ENCODE results near the gene MTCL3.

Gene MTCL3

GRCh38 chr6:127516662-127517273, 2.4 kb downstream of the MTCL3 start:
- H3K27ac Mint-ChIP-seq: peak overlapping the region; percentile 1
- H3K36me3 Mint-ChIP-seq (ENCODE audit: low read depth): peaks cover 2% of the 10 kb centered on the region
- ChIA-PET CTCF (interaction anchor here (0.6 to 7.9 kb wide), 54 partner anchors 10 to 339 kb away, joined by 3 to 86 read pairs (median 5); partner anchors contain the start of genes ECHDC1, KIAA0408 and RNF146), POLR2A (interaction anchor here (0.6 to 3.9 kb wide), 5 partner anchors 22 to 184 kb away, joined by 3 to 24 read pairs (median 3); no protein-coding TSS in a partner anchor)
- H3K27me3 Mint-ChIP-seq: peaks cover 36% of the 10 kb centered on the region
- no peaks in the 10 kb centered on the region for H3K9me3 Mint-ChIP-seq
- H3K4me3 Mint-ChIP-seq: peak overlapping the region; percentile 86
- TF ChIP-seq, protein P1, sequence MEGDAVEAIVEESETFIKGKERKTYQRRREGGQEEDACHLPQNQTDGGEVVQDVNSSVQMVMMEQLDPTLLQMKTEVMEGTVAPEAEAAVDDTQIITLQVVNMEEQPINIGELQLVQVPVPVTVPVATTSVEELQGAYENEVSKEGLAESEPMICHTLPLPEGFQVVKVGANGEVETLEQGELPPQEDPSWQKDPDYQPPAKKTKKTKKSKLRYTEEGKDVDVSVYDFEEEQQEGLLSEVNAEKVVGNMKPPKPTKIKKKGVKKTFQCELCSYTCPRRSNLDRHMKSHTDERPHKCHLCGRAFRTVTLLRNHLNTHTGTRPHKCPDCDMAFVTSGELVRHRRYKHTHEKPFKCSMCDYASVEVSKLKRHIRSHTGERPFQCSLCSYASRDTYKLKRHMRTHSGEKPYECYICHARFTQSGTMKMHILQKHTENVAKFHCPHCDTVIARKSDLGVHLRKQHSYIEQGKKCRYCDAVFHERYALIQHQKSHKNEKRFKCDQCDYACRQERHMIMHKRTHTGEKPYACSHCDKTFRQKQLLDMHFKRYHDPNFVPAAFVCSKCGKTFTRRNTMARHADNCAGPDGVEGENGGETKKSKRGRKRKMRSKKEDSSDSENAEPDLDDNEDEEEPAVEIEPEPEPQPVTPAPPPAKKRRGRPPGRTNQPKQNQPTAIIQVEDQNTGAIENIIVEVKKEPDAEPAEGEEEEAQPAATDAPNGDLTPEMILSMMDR (IDR thresholded peaks at IDR 0.05): peak; percentile 85
- intact Hi-C loops (cut with micrococcal nuclease): loop anchor here (10.0 kb wide), 1 partner anchor 172 kb away; the partner anchor contains the start of gene ECHDC1
- peak; percentile 74 for DNase-seq
- peaks cover 26% of the 10 kb centered on the region for H3K4me1 Mint-ChIP-seq (ENCODE audit: low read depth)
- peak; percentile 45 for ATAC-seq

DNA sequence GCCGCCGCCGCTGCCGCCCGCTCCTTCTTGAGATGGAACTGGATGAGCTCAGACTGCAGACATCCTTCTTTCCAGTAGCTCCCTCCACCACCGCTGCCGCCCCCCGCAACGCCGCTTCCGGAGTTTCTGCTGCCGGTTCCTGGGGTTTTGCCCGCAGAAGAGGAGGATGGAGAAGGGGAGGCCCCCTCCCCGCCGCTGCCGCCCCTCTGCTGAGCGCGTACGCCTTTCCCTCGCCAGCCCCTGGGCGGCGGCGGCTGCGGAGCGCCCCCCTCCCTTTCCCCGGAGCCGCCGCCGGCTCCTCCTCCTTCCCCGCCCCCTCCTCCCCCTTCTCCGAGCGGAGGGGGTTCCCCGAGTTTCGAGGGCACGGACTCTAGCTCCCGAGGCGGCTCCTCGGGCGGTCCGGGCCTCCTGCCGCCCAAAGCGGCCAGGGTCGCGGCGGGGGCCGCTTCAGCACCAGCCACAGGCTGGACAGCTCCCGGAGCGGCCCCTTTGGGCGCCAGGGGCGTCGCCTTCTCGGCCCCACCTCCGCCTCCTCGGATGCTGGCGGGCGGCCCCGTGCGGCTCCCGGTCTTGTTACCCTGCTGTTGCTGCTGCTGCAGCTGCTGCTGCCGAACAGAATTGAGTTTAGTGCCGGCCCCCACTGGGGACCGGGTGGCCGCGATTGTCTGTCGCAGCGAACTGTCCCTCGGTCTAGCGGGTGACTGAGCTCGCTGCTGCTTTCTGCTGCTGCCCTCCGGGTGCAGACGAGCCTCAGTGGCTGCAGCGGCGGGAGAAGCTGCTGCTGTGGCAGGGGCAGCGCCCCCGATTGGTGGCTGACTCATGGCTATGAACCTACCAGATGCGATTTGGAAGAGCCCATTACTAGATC, 3.1 kb downstream of the MTCL3 start:
- Mint-ChIP-seq H3K4me1 (ENCODE audit: low read depth) (peaks cover 26% of the 10 kb centered on the region), H3K36me3 (ENCODE audit: low read depth) (peaks cover 2% of the 10 kb centered on the region), H3K4me3 (peak overlapping the region; percentile 86), H3K9me3 (no peaks in the 10 kb centered on the region), H3K27ac (peak overlapping the region; percentile 1), H3K27me3 (peaks cover 30% of the 10 kb centered on the region)
- ChIA-PET CTCF (interaction anchor here (0.9 to 7.9 kb wide), 48 partner anchors 9 to 340 kb away, joined by 3 to 86 read pairs (median 5); partner anchors contain the start of genes KIAA0408 and RNF146), POLR2A (interaction anchor here (0.8 to 3.9 kb wide), 6 partner anchors 14 to 249 kb away, joined by 3 to 24 read pairs (median 3); partner anchors contain the start of gene RNF146)
- ATAC-seq (peak; percentile 73), DNase-seq (peak; percentile 77)
- intact Hi-C loops (cut with micrococcal nuclease): loop anchor here (2.0 to 10.0 kb wide), 2 partner anchors 31 to 171 kb away; partner anchors contain the start of gene ECHDC1
- TF ChIP-seq, protein P1 (IDR thresholded peaks at IDR 0.05): no peak

- Mint-ChIP-seq H3K27me3 (peaks cover 31% of the 10 kb centered on the region), H3K27ac (peak overlapping the region; percentile 65), H3K36me3 (ENCODE audit: low read depth) (peaks cover 4% of the 10 kb centered on the region), H3K9me3 (no peaks in the 10 kb centered on the region), H3K4me3 (peak overlapping the region; percentile 86), H3K4me1 (ENCODE audit: low read depth) (peaks cover 26% of the 10 kb centered on the region)
- ChIA-PET POLR2A (interaction anchor here (0.8 to 3.9 kb wide), 5 partner anchors 14 to 248 kb away, joined by 3 to 24 read pairs (median 3); partner anchors contain the start of gene RNF146), CTCF (interaction anchor here (0.9 to 7.9 kb wide), 31 partner anchors 9 to 340 kb away, joined by 3 to 86 read pairs (median 9); partner anchors contain the start of genes KIAA0408 and RNF146)
- DNase-seq: no peak
- peak; percentile 14 for ATAC-seq
- TF ChIP-seq, protein P1 (IDR thresholded peaks at IDR 0.05): no peak
- intact Hi-C loops (cut with micrococcal nuclease): loop anchor here (2.0 to 10.0 kb wide), 2 partner anchors 31 to 171 kb away; partner anchors contain the start of gene ECHDC1
Measured at GRCh38 chr6:127515234-127515793, 3.8 kb downstream of the MTCL3 start.

GRCh38 chr6:127514773-127515227, 4.3 kb downstream of the MTCL3 start:
- ChIA-PET CTCF (interaction anchor here (0.6 to 7.9 kb wide), 13 partner anchors 8 to 248 kb away, joined by 3 to 86 read pairs (median 16); partner anchors contain the start of genes KIAA0408 and RNF146), POLR2A (interaction anchor here (1.2 to 3.9 kb wide), 3 partner anchors 15 to 248 kb away, joined by 3 to 24 read pairs (median 5); partner anchors contain the start of gene RNF146)
- Mint-ChIP-seq H3K27ac (peak overlapping the region; percentile 65), H3K4me3 (peak overlapping the region; percentile 86), H3K36me3 (ENCODE audit: low read depth) (peaks cover 4% of the 10 kb centered on the region), H3K9me3 (no peaks in the 10 kb centered on the region), H3K27me3 (peaks cover 27% of the 10 kb centered on the region), H3K4me1 (ENCODE audit: low read depth) (peaks cover 26% of the 10 kb centered on the region)
- intact Hi-C loops (cut with micrococcal nuclease): loop anchor here (2.0 to 10.0 kb wide), 2 partner anchors 30 to 170 kb away; partner anchors contain the start of gene ECHDC1
- DNase-seq: peak; percentile 71
- TF ChIP-seq, protein P1 (IDR thresholded peaks at IDR 0.05): no peak
- ATAC-seq: peak; percentile 14

Measured in activated CD8-positive, alpha-beta T cell treated with anti-CD3 and anti-CD28 coated beads for 36 hours (primary cell).